HEK293 (cell line): ENCODE results near the gene KCNQ2.
A peak's percentile ranks its signal among the peaks of the same experiment; 100 is the strongest.

Experiments
- CTCF ChIA-PET: fragments of 350-600 bp; formaldehyde crosslinking; extraction: SDS; loops from one replicate; lab custom pipeline; 2021; ENCODE audit warnings: antibody characterized with exemption; lab: Yijun Ruan, JAX
- POLR2A ChIA-PET: fragments of 300-600 bp; formaldehyde crosslinking; extraction: SDS; loops from one replicate; lab custom pipeline; 2020; ENCODE audit warnings: antibody characterized with exemption, inconsistent platforms; lab: Yijun Ruan, JAX
- H3K27ac ChIP-seq: fragments of 200-500 bp; sonication (Bioruptor generic); 2 replicates; pipeline ENCODE4 v1.5.1; 2014; ENCODE audit warnings: low read depth, low read length, control low read depth, inconsistent platforms; ENCODE audit errors: extremely low read depth
- H3K36me3 ChIP-seq, 2 experiments: fragments of 200-500 bp in 1 of 2; sonication (Bioruptor generic) in 1 of 2; 1 replicate in 1 of 2; 2 replicates in 1 of 2; pipeline ENCODE4 v1.5.1; 2014 to 2017; ENCODE audit warnings: inconsistent platforms in 2 of 2, low read length in 2 of 2; ENCODE audit not compliant: control insufficient read depth in 2 of 2, insufficient read depth in 1 of 2
- H3K4me1 ChIP-seq: fragments of 200-500 bp; sonication (Bioruptor generic); 2 replicates; pipeline ENCODE4 v1.5.1; 2014; ENCODE audit warnings: mild to moderate bottlenecking, low read length, inconsistent platforms; ENCODE audit not compliant: control insufficient read depth, insufficient read depth
- H3K4me3 ChIP-seq: 2 replicates; pipeline ENCODE4 v1.5.1; 2011; ENCODE audit warnings: low read depth, mild to moderate bottlenecking, control low read depth, low read length, moderate library complexity
- H3K9me3 ChIP-seq: fragments of 200-500 bp; sonication (Bioruptor generic); 2 replicates; pipeline ENCODE4 v1.5.1; 2014; ENCODE audit warnings: low read depth, low read length, inconsistent platforms; ENCODE audit not compliant: control insufficient read depth, insufficient read depth
- EGR2 ChIP-seq: fragments of 450-650 bp; formaldehyde crosslinking; IDR thresholded peaks from 2 replicates; pipeline ENCODE4 v1.5.1; 2016; ENCODE audit warnings: low read depth, missing biosample characterization, missing genetic modification characterization
- GLIS2 ChIP-seq: fragments of 450-650 bp; formaldehyde crosslinking; IDR thresholded peaks from 2 replicates; pipeline ENCODE4 v1.5.1; 2016; ENCODE audit warnings: missing biosample characterization, missing genetic modification characterization
- KLF1 ChIP-seq: fragments of 450-650 bp; formaldehyde crosslinking; IDR thresholded peaks from 2 replicates; pipeline ENCODE4 v1.5.1; 2016; ENCODE audit warnings: missing biosample characterization, missing genetic modification characterization
- ZEB2 ChIP-seq: fragments of 450-650 bp; formaldehyde crosslinking; IDR thresholded peaks from 2 replicates; pipeline ENCODE4 v1.5.1; 2016; ENCODE audit warnings: missing biosample characterization, missing genetic modification characterization
- ZFHX2 ChIP-seq: fragments of 450-650 bp; formaldehyde crosslinking; conservative IDR thresholded peaks from 2 replicates; pipeline ENCODE4 v1.5.1; 2016; ENCODE audit warnings: missing biosample characterization, missing genetic modification characterization
- ZNF214 ChIP-seq: fragments of 450-650 bp; formaldehyde crosslinking; IDR thresholded peaks from 2 replicates; pipeline ENCODE4 v1.5.1; 2017; ENCODE audit warnings: missing biosample characterization, mild to moderate bottlenecking, missing genetic modification characterization, borderline replicate concordance
- ZNF302 ChIP-seq: fragments of 450-650 bp; formaldehyde crosslinking; IDR thresholded peaks from 2 replicates; pipeline ENCODE4 v1.5.1; 2016; ENCODE audit warnings: missing biosample characterization, missing genetic modification characterization, low read depth
- ZNF548 ChIP-seq: fragments of 450-650 bp; formaldehyde crosslinking; IDR thresholded peaks from 2 replicates; pipeline ENCODE4 v1.5.1; 2016; ENCODE audit warnings: missing biosample characterization, missing genetic modification characterization
- ZNF571 ChIP-seq: fragments of 450-650 bp; formaldehyde crosslinking; IDR thresholded peaks from 2 replicates; pipeline ENCODE4 v1.5.0; 2017; ENCODE audit warnings: missing biosample characterization, missing genetic modification characterization
- ZNF664 ChIP-seq: fragments of 450-650 bp; formaldehyde crosslinking; IDR thresholded peaks from 2 replicates; pipeline ENCODE4 v1.5.1; 2016; ENCODE audit warnings: missing biosample characterization, missing genetic modification characterization
- ZNF785 ChIP-seq: fragments of 450-650 bp; formaldehyde crosslinking; IDR thresholded peaks from 2 replicates; pipeline ENCODE4 v1.5.1; 2016; ENCODE audit warnings: missing biosample characterization, missing genetic modification characterization
- TF ChIP-seq, protein P1 (sequence below): fragments of 450-650 bp; formaldehyde crosslinking; IDR thresholded peaks from 2 replicates; pipeline ENCODE4 v1.5.1; 2016; ENCODE audit warnings: missing biosample characterization, missing genetic modification characterization
- TF ChIP-seq, protein P2 (sequence below): fragments of 450-650 bp; formaldehyde crosslinking; IDR thresholded peaks from 2 replicates; pipeline ENCODE4 v1.5.1; 2016; ENCODE audit warnings: missing biosample characterization, missing genetic modification characterization
- TF ChIP-seq, protein P3 (sequence below): fragments of 450-650 bp; formaldehyde crosslinking; IDR thresholded peaks from 2 replicates; pipeline ENCODE4 v1.5.1; 2016; ENCODE audit warnings: missing biosample characterization, missing genetic modification characterization
- TF ChIP-seq, protein P4 (sequence below): fragments of 450-650 bp; formaldehyde crosslinking; optimal IDR thresholded peaks from 2 replicates; pipeline ENCODE3; 2016; ENCODE audit warnings: missing biosample characterization, mild to moderate bottlenecking, missing genetic modification characterization

Gene KCNQ2

DNA sequence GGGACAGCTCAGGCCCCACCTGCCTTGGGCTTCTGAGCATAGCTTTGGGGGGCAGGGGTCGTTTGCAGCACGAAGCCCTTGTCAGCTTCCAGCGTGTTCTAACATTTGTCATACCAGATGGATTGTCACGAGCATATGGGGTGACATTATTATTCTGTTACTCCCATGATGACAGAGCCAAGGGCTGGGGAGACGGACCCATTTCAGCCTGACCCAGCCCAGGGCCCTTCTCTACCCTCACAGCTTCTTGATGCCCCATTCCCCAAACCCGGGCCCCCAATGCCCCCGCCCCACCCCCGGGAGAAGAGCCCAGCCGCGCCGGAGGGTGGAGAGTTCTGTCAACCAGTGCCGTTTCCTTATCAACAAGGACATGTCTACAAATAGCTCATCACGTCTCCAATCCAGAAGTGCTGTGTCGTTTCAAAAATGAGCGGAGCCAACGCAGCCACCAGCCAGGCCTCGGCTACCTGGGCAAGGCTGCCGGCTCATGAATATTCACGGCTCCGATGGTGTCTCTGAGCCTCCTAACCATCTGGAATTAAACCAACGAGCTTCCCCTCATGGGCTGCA is 101.8 kb downstream of the KCNQ2 start:
- no peak overlapping the region for H3K27ac ChIP-seq
- POLR2A ChIA-PET, result no interaction called here
- H3K4me3 ChIP-seq, result no peak overlapping the region
- no peak for TF ChIP-seq ZNF548 (tag by site-specific recombination)
- no peak for TF ChIP-seq ZEB2 (tag by site-specific recombination)
- TF ChIP-seq, protein P1, sequence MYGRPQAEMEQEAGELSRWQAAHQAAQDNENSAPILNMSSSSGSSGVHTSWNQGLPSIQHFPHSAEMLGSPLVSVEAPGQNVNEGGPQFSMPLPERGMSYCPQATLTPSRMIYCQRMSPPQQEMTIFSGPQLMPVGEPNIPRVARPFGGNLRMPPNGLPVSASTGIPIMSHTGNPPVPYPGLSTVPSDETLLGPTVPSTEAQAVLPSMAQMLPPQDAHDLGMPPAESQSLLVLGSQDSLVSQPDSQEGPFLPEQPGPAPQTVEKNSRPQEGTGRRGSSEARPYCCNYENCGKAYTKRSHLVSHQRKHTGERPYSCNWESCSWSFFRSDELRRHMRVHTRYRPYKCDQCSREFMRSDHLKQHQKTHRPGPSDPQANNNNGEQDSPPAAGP (tag by site-specific recombination), result no peak
- TF ChIP-seq ZNF785, result no peak
- no peak for TF ChIP-seq ZNF571 (tag by site-specific recombination)
- TF ChIP-seq, all 188 proteins: peak for 0
- no peaks in the 10 kb centered on the region for H3K4me1 ChIP-seq
- CTCF ChIA-PET, result interaction anchor here (2.9 kb wide), 1 partner anchor 11 kb away, joined by 9 read pairs; no protein-coding TSS in a partner anchor
- H3K36me3 ChIP-seq, result no peaks in the 10 kb centered on the region
- no peaks in the 10 kb centered on the region for H3K9me3 ChIP-seq

DNA sequence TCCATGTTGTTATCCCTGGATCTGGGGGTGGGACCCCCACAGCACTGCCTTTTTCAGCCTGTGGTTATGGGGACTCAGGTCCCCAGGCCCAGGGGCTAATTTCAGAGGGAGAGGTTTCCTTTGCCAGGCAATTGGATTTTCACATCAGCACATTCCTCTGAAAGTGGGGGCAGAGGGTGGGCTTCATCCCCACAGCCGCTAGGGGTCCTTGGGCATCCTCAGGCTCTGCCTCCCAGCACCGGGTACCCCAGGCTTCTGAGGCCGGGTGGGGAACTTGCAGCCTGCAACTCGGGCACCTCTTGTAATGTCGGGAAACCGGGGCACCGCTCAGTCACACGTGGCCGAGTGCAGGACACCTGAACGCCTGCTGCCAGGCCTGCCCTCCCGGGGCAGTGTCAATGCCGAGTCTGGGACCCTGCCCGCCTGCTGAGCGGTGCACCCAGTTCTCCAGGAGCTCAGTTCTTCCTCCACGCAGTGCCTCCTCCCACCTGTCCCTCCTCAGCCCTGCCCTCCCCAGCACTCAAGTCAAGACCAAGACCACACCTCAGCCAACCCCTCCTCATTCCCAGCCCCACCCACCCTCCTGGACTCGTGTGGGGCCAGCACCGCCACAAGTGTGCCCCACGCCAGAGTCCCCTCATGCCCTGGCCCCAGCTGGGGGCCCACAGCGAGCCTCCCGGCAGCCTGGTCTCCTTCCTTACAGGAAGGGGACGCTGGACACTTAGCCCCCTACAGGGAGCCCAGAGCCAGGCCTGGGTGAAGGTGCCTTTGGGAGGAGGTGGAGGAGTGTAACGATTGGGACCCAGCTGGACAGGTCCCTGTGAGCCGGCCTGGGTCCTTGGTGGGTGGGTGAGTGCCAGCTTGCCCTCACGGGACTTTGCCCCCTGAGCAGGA is 102.5 kb downstream of the KCNQ2 start:
- Histone ChIP-seq H3K9me3 (no peaks in the 10 kb centered on the region), H3K27ac (no peak overlapping the region), H3K4me3 (no peak overlapping the region)
- TF ChIP-seq, protein P2, sequence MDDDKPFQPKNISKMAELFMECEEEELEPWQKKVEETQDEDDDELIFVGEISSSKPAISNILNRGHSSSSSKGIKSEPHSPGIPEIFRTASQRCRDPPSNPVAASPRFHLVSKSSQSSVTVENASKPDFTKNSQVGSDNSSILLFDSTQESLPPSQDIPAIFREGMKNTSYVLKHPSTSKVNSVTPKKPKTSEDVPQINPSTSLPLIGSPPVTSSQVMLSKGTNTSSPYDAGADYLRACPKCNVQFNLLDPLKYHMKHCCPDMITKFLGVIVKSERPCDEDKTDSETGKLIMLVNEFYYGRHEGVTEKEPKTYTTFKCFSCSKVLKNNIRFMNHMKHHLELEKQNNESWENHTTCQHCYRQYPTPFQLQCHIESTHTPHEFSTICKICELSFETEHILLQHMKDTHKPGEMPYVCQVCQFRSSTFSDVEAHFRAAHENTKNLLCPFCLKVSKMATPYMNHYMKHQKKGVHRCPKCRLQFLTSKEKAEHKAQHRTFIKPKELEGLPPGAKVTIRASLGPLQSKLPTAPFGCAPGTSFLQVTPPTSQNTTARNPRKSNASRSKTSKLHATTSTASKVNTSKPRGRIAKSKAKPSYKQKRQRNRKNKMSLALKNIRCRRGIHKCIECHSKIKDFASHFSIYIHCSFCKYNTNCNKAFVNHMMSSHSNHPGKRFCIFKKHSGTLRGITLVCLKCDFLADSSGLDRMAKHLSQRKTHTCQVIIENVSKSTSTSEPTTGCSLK (tag by site-specific recombination), result no peak
- TF ChIP-seq GLIS2 (tag by site-specific recombination), result 0 out of 2 replicates have a peak, but pooled peaks have one; percentile 21
- peak; percentile 52; the same call in 1 of the 2 replicates for TF ChIP-seq KLF1 (tag by site-specific recombination)
- TF ChIP-seq, all 188 proteins: peak for 2
- no peaks in the 10 kb centered on the region for H3K4me1 ChIP-seq
- POLR2A ChIA-PET, result no interaction called here
- H3K36me3 ChIP-seq, result no peaks in the 10 kb centered on the region
- CTCF ChIA-PET, result interaction anchor here (2.9 kb wide), 1 partner anchor 12 kb away, joined by 9 read pairs; no protein-coding TSS in a partner anchor

DNA sequence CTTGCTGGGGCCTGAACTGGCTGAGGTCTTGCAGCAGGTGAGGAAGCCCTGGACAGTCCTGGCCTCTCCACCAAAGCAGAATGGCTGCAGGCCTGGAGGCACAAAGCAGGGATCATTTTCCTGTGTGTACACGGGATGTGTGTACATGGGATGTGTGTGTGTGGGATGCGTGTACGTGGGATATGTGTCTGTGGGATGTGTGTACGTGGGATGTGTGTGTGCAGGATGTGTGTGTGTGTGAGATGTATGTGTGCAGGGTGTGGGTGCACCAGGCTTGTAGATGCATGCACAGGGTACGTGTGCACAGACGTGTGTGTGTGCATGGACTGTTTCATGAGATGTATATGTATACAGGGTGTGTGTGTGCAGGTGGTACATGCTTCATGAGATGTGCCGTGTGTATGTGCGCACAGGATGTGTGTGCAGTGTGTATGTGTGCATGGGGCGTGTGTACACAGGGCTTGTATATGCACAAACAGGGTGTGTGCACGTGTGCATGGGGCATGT is 103.4 kb downstream of the KCNQ2 start:
- ChIA-PET CTCF (interaction anchor here (0.7 to 2.9 kb wide), 2 partner anchors 13 to 59 kb away, joined by 3 to 9 read pairs; no protein-coding TSS in a partner anchor), POLR2A (no interaction called here)
- TF ChIP-seq ZNF302 (tag by site-specific recombination), result no peak
- TF ChIP-seq, protein P3, sequence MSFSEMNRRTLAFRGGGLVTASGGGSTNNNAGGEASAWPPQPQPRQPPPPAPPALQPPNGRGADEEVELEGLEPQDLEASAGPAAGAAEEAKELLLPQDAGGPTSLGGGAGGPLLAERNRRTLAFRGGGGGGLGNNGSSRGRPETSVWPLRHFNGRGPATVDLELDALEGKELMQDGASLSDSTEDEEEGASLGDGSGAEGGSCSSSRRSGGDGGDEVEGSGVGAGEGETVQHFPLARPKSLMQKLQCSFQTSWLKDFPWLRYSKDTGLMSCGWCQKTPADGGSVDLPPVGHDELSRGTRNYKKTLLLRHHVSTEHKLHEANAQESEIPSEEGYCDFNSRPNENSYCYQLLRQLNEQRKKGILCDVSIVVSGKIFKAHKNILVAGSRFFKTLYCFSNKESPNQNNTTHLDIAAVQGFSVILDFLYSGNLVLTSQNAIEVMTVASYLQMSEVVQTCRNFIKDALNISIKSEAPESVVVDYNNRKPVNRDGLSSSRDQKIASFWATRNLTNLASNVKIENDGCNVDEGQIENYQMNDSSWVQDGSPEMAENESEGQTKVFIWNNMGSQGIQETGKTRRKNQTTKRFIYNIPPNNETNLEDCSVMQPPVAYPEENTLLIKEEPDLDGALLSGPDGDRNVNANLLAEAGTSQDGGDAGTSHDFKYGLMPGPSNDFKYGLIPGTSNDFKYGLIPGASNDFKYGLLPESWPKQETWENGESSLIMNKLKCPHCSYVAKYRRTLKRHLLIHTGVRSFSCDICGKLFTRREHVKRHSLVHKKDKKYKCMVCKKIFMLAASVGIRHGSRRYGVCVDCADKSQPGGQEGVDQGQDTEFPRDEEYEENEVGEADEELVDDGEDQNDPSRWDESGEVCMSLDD (tag by site-specific recombination), result 0 out of 2 replicates have a peak, but pooled peaks have one; percentile 21
- peak; percentile 78 for TF ChIP-seq EGR2 (tag by site-specific recombination)
- peak; percentile 15; the same call in 1 of the 2 replicates for TF ChIP-seq ZNF664 (tag by site-specific recombination)
- TF ChIP-seq ZNF214 (tag by site-specific recombination), result no peak
- TF ChIP-seq ZFHX2 (tag by site-specific recombination), result peak; percentile 91
- TF ChIP-seq, protein P4, sequence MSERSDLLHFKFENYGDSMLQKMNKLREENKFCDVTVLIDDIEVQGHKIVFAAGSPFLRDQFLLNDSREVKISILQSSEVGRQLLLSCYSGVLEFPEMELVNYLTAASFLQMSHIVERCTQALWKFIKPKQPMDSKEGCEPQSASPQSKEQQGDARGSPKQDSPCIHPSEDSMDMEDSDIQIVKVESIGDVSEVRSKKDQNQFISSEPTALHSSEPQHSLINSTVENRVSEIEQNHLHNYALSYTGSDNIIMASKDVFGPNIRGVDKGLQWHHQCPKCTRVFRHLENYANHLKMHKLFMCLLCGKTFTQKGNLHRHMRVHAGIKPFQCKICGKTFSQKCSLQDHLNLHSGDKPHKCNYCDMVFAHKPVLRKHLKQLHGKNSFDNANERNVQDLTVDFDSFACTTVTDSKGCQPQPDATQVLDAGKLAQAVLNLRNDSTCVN (tag by site-specific recombination), result peak; percentile 13
- Histone ChIP-seq H3K27ac (no peak overlapping the region), H3K36me3 (no peaks in the 10 kb centered on the region), H3K4me1 (no peaks in the 10 kb centered on the region), H3K9me3 (no peaks in the 10 kb centered on the region), H3K4me3 (no peak overlapping the region)
